GM20000 (cell line): ENCODE results near the gene SFTA2.
"Not testable (repeated sequence)": the region's sequence is repeated elsewhere in the genome, so short reads cannot be mapped to it uniquely, and the experiment has no call there.

Experiments used
- DNase-seq: peaks from one replicate; pipeline ENCODE4 v3.0.0; 2012; ENCODE audit warnings: low spot score
- CTCF ChIP-seq: IDR thresholded peaks from 2 replicates; pipeline ENCODE4 v1.5.1; 2012; ENCODE audit warnings: mild to moderate bottlenecking, control low read depth; ENCODE audit errors: extremely low read depth, missing control alignments

SFTA2 gene

GRCh38 chr6:30931969-30932645, at the start of gene SFTA2:
SFTA2 (minus strand) TSS chr6:30932170; CDS start chr6:30932096, 74 bp downstream.
- no peak for TF ChIP-seq CTCF
- DNase-seq, result no peak

- no peak for DNase-seq
- TF ChIP-seq CTCF, result no peak
Observed at GRCh38 chr6:30979690-30980089, 47.7 kb upstream of the SFTA2 start.

DNA sequence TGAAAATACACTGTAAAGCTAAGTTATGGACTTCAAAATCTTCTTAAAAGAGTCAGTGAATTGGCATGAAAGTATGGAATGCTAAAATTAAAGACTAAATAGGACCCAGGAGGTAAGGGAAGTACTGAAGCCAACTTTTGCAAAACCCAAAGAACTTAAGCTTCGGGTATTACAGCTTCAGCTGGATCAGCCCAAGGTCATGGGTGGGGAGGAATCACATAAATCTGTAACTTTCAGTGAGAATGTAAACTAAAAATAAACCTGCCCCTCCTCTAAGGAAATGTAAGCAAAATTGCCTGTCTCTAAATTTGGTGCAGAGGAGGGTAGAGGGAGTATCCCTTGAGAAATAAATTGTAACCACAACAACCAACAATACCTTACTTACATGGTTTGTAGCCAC, 47.2 kb upstream of the SFTA2 start:
- DNase-seq, result no peak
- no peak for TF ChIP-seq CTCF

- no peak for DNase-seq
- no peak for TF ChIP-seq CTCF
Observed at GRCh38 chr6:30974490-30975252, 42.7 kb upstream of the SFTA2 start.

DNA sequence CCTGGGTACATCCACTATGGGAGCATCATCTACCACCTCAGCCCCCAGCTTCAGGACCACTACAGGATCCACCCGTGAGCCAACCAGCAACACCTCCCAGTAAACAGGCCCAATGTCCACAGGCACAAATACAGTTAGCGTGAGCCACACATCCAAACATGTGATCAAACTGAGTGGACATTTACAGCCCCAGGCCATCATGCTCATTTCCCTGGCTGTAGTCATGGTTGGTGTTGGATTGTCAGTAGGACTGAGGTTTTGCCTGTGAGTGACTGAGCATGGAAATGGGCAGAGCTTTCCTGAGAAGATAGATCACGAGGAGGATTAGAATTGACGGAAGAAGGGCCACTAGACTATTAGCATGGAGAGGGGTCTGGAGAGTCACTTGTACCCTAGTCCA, 40.8 kb upstream of the SFTA2 start:
- DNase-seq, result no peak
- TF ChIP-seq CTCF, result no peak

DNA sequence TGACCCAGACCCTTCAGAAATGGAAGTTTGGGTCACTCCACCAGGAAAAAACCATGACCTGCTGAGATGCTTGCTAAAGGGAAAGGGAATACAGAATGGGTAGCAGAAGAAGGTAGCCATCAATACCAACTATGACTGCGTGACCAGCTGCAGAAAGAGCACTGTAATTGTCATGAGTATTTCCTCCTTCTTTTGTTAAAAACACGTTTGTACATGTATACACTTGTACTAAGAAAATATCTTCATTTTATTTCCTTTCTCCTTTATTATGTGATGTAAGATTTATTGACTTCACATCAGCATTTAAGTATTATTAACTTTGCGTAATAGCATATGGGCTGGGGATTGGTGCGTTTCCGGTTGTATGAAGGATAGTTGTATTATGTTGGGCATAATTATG, 39.0 kb upstream of the SFTA2 start:
- TF ChIP-seq CTCF, result no peak
- no peak for DNase-seq

GRCh38 chr6:30969171-30969570, 37.2 kb upstream of the SFTA2 start:
- DNase-seq, result not testable (repeated sequence)
